ENCODE results near the gene SIDT1. TPM values are rescaled to one million over a fixed set of nuclear protein-coding genes. Genes with fewer than 3 reads are reported as not detected.

Gene SIDT1
- total and polyA plus RNA-seq, 2 donors (not counting 1 experiment from before 2014, with no cell fraction given) = 53.2 to 84.4 TPM

GRCh38 chr3:113600418-113601182 is 68.2 kb downstream of the SIDT1 start:
- no peak overlapping the region for H3K4me2 ChIP-seq (replicated peaks; ENCODE audit: low read depth, low read length, poor library complexity, severe bottlenecking)
- no peaks in the 10 kb centered on the region for H3K79me2 ChIP-seq (ENCODE audit: control insufficient read depth, insufficient read depth, low read length)
- ChIA-PET CTCF (interaction anchor here (1.2 kb wide), 1 partner anchor 107 kb away, joined by 4 read pairs; no protein-coding TSS in a partner anchor), POLR2A (interaction anchor here (1.3 kb wide), 1 partner anchor 23 kb away, joined by 3 read pairs; no protein-coding TSS in a partner anchor)
- H3K9me3 Mint-ChIP-seq (ENCODE audit: insufficient read depth) = no peaks in the 10 kb centered on the region
- 100% methylated on average over 1 of the region's 2 CpGs for WGBS (ENCODE audit: insufficient coverage)
- no peaks in the 10 kb centered on the region for H4K20me1 ChIP-seq (ENCODE audit: control insufficient read depth, insufficient read depth, low read length, poor library complexity, severe bottlenecking)
- no peaks in the 10 kb centered on the region for H3K27me3 ChIP-seq (replicated peaks in 1 of 4; ENCODE audit: control extremely low read depth in 1 of 4, control insufficient read depth in 3 of 4, insufficient read depth in 4 of 4, low read length in 3 of 4)
- H3K4me3 ChIP-seq (ENCODE audit: control extremely low read depth in 1 of 5, extremely low read depth in 1 of 5, insufficient read depth in 1 of 5, low read depth in 2 of 5, low read length in 4 of 5) = no peak overlapping the region
- no peaks in the 10 kb centered on the region for H3K4me1 ChIP-seq (ENCODE audit: control insufficient read depth in 2 of 2, insufficient read depth in 2 of 2, low read length in 2 of 2)
- no peak overlapping the region for H3K27ac Mint-ChIP-seq
- H3K4me3 Mint-ChIP-seq = no peak overlapping the region
- no peaks in the 10 kb centered on the region for H3K9me3 ChIP-seq (ENCODE audit: control extremely low read depth in 1 of 3, control insufficient read depth in 2 of 3, insufficient read depth in 1 of 3, low read length in 2 of 3)
- H2AFZ ChIP-seq (ENCODE audit: insufficient read depth, low read depth, low read length, poor library complexity, severe bottlenecking) = no peak overlapping the region
- H3K36me3 ChIP-seq (replicated peaks in 1 of 2; ENCODE audit: control extremely low read depth in 1 of 2, control insufficient read depth in 1 of 2, extremely low read depth in 1 of 2, insufficient read depth in 2 of 2, low read length in 1 of 2) = peaks cover 3 to 33% of the 10 kb centered on the region in 2 experiments
- H3K27ac ChIP-seq (ENCODE audit: low read length in 2 of 2) = no peak overlapping the region
- no peak overlapping the region for H3K9ac ChIP-seq (ENCODE audit: low read length)
- no peak for TF ChIP-seq CTCF (IDR thresholded peaks at IDR 0.05)
- TF ChIP-seq EZH2 (IDR thresholded peaks at IDR 0.05; ENCODE audit: borderline replicate concordance, insufficient read depth, low read depth, low read length, poor library complexity, severe bottlenecking) = no peak
- no peaks in the 10 kb centered on the region for H3K27me3 Mint-ChIP-seq
- ATAC-seq (ENCODE audit: low read depth) (no peak), DNase-seq (no peak)
- peaks cover 3% of the 10 kb centered on the region for H3K4me1 Mint-ChIP-seq
- intact Hi-C loops (cut with micrococcal nuclease) = no loop called here

GRCh38 chr3:113601240-113601639 is 68.9 kb downstream of the SIDT1 start:
- WGBS (ENCODE audit: insufficient coverage) = 83% methylated on average over 1 of the region's 2 CpGs
- H3K4me1 Mint-ChIP-seq = peaks cover 6% of the 10 kb centered on the region
- Histone ChIP-seq H4K20me1 (ENCODE audit: control insufficient read depth, insufficient read depth, low read length, poor library complexity, severe bottlenecking) (no peaks in the 10 kb centered on the region), H3K9ac (ENCODE audit: low read length) (no peak overlapping the region), H3K36me3 (replicated peaks in 1 of 2; ENCODE audit: control extremely low read depth in 1 of 2, control insufficient read depth in 1 of 2, extremely low read depth in 1 of 2, insufficient read depth in 2 of 2, low read length in 1 of 2) (peaks cover 3 to 33% of the 10 kb centered on the region in 2 experiments), H3K4me2 (replicated peaks; ENCODE audit: low read depth, low read length, poor library complexity, severe bottlenecking) (no peak overlapping the region), H3K27me3 (replicated peaks in 1 of 4; ENCODE audit: control extremely low read depth in 1 of 4, control insufficient read depth in 3 of 4, insufficient read depth in 4 of 4, low read length in 3 of 4) (no peaks in the 10 kb centered on the region), H3K4me1 (ENCODE audit: control insufficient read depth in 2 of 2, insufficient read depth in 2 of 2, low read length in 2 of 2) (peaks cover 3 to 4% of the 10 kb centered on the region in 2 donors), H3K9me3 (ENCODE audit: control extremely low read depth in 1 of 3, control insufficient read depth in 2 of 3, insufficient read depth in 1 of 3, low read length in 2 of 3) (no peaks in the 10 kb centered on the region), H3K27ac (ENCODE audit: low read length in 2 of 2) (no peak overlapping the region), H3K79me2 (ENCODE audit: control insufficient read depth, insufficient read depth, low read length) (no peaks in the 10 kb centered on the region), H2AFZ (ENCODE audit: insufficient read depth, low read depth, low read length, poor library complexity, severe bottlenecking) (no peak overlapping the region), H3K4me3 (ENCODE audit: control extremely low read depth in 1 of 5, extremely low read depth in 1 of 5, insufficient read depth in 1 of 5, low read depth in 2 of 5, low read length in 4 of 5) (no peak overlapping the region)
- ChIA-PET CTCF (interaction anchor here (0.6 kb wide), 1 partner anchor 94 kb away, joined by 3 read pairs; no protein-coding TSS in a partner anchor), POLR2A (no interaction called here)
- no peaks in the 10 kb centered on the region for H3K27me3 Mint-ChIP-seq
- TF ChIP-seq EZH2 (IDR thresholded peaks at IDR 0.05; ENCODE audit: borderline replicate concordance, insufficient read depth, low read depth, low read length, poor library complexity, severe bottlenecking) = no peak
- TF ChIP-seq CTCF (IDR thresholded peaks at IDR 0.05) = no peak
- intact Hi-C loops (cut with micrococcal nuclease) = no loop called here
- DNase-seq (no peak), ATAC-seq (ENCODE audit: low read depth) (no peak)
- H3K27ac Mint-ChIP-seq = no peak overlapping the region
- H3K9me3 Mint-ChIP-seq (ENCODE audit: insufficient read depth) = no peaks in the 10 kb centered on the region
- no peak overlapping the region for H3K4me3 Mint-ChIP-seq
